ENCODE measurements around the gene SDSL.

- TF ChIP-seq, protein P1, sequence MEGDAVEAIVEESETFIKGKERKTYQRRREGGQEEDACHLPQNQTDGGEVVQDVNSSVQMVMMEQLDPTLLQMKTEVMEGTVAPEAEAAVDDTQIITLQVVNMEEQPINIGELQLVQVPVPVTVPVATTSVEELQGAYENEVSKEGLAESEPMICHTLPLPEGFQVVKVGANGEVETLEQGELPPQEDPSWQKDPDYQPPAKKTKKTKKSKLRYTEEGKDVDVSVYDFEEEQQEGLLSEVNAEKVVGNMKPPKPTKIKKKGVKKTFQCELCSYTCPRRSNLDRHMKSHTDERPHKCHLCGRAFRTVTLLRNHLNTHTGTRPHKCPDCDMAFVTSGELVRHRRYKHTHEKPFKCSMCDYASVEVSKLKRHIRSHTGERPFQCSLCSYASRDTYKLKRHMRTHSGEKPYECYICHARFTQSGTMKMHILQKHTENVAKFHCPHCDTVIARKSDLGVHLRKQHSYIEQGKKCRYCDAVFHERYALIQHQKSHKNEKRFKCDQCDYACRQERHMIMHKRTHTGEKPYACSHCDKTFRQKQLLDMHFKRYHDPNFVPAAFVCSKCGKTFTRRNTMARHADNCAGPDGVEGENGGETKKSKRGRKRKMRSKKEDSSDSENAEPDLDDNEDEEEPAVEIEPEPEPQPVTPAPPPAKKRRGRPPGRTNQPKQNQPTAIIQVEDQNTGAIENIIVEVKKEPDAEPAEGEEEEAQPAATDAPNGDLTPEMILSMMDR (conservative IDR thresholded peaks at IDR 0.05; ENCODE audit: low read length): no peak
- no peak for TF ChIP-seq EZH2phosphoT487 (IDR thresholded peaks at IDR 0.05; ENCODE audit: borderline replicate concordance, low read depth, low read length)
Measured at GRCh38 chr12:113448873-113449272, 26.7 kb downstream of the SDSL start.
